ACHN (cell line): ENCODE measurements around the gene WDR31.
"Not testable (repeated sequence)": the region's sequence is repeated elsewhere in the genome, so short reads cannot be mapped to it uniquely, and the experiment has no call there.

Source experiments
- DNase-seq: peaks from one replicate; pipeline ENCODE4 v3.0.0-alpha.2; 2015
- in situ Hi-C: cut with HindIII; loops from 2 replicates; pipeline ENCODE4 v1.10.0; 2017; ENCODE audit warnings: low sequenced_read_pairs, low pct_ligation_motif_present, low pct_unique_long_range_greater_than_20kb

The WDR31 gene

GRCh38 chr9:113370806-113371325, 30.8 kb upstream of the WDR31 start:
- no peak for DNase-seq
- in situ Hi-C loops, result no loop called here

DNA sequence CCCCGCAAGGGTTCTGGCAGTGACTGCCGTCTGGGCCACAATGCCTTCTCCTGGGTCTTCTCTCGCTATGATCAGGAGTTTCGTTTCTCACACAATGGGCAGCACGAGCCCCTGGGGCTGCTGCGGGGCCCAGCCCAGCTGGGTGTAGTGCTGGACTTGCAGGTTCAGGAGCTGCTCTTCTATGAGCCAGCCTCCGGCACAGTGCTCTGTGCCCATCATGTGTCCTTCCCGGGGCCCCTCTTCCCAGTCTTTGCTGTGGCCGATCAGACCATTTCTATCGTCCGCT, 29.7 kb upstream of the WDR31 start:
- DNase-seq, result no peak
- in situ Hi-C loops, result no loop called here

- no peak for DNase-seq
- in situ Hi-C loops, result no loop called here
Measured at GRCh38 chr9:113368982-113369854, 29.1 kb upstream of the WDR31 start.

DNA sequence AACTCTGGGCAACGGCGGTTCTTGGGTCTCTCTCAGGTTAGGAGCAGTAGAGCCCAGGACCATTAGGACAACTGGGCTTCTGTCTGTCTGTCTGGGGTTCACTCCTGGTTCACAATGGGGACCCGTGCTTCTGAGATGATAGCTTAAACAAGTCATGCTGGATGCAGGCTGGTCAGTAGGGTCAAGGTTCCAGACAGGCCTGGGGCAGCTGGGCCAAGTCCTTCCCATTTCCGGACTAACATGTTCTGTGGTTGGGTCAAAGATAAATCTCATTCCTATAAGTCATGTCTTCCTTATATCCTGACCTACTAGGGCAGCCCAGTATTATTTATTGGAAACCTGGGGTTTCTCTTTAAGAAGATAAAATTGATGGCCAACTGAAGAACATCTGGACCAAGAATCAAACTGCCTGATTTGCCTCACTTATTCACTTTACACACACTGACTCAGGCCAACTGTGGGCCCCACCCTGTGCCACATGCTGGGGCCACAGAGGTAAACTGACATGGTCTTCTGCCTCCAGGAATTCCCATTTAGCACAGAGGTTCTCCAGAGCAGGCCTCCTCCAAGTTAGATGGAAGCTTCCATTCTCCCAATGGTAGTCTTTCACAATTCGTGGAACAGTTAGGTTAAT, 28.4 kb upstream of the WDR31 start:
- in situ Hi-C loops, result no loop called here
- DNase-seq, result no peak

DNA sequence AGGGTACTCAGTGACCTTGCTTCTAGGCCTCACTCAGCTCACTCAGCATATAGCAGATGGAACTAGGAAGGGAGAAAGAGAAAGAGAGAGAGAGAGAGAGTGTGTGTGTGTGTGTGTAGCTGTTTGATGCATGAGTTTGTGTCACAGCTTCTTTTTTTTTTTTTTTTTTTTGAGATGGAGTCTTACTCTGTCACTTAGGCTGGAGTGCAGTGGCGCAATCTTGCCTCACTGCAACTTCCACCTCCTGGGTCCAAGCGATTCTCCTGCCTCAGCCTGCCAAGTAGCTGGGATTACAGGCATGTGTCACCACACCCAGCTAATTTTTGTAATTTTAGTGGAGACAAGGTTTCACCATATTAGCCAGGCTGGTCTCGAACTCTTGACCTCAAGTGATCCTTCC, 25.6 kb upstream of the WDR31 start:
- in situ Hi-C loops, DNase-seq: not testable (repeated sequence)

- in situ Hi-C loops, result no loop called here
- DNase-seq, result no peak
Measured at GRCh38 chr9:113364951-113365350, 24.9 kb upstream of the WDR31 start.

- in situ Hi-C loops, result no loop called here
- no peak for DNase-seq
Measured at GRCh38 chr9:113363336-113363735, 23.3 kb upstream of the WDR31 start.

GRCh38 chr9:113361304-113362018, 21.4 kb upstream of the WDR31 start:
- DNase-seq, result no peak
- in situ Hi-C loops, result no loop called here

DNA sequence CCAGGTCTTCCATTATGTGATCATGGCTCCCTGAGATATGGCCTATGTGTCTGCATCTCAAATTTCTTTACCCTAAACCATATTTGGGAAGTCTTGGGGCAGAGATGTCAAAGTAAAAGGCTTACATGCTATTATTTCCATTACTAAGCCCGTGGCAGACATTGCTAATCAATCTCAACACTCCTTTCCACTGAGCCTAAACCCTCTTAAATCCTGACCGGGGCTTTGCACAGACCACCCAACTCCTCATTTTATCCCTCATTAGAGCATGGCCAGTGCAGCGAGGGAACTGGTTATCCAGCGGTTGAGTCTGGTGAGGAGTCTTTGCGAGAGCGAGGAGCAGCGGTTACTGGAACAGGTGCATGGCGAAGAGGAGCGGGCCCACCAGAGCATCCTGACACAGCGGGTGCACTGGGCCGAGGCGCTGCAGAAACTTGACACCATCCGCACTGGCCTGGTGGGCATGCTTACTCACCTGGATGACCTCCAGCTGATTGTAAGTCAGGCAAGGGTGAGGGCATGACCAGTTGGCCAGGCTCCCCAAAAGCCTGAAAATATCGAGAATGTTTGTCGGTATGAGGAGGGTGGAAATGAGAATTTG, 20.3 kb upstream of the WDR31 start:
- in situ Hi-C loops, result no loop called here

DNA sequence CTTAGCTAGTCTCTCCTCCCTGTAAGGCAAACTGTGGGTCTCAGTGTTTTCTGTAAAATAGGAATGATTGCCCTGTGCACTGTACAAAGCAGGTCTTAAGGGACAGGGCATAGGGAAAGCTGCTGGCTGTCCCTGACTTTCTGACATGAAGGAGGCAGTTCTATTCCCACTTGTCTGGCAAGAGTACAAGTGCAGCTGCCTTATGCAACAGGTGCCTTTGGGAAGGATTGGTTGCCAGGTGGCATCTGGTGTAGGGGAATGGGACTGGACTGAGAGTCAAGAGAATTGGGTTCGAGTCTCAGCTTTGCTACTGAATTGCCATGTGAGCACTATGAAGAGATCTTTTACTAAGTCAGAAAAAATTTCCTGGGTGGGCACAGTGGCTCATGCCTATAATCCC, 19.3 kb upstream of the WDR31 start:
- in situ Hi-C loops, result no loop called here

More for the DNA sequence above, 20.3 kb upstream of the WDR31 start:
- DNase-seq, result no peak

DNA sequence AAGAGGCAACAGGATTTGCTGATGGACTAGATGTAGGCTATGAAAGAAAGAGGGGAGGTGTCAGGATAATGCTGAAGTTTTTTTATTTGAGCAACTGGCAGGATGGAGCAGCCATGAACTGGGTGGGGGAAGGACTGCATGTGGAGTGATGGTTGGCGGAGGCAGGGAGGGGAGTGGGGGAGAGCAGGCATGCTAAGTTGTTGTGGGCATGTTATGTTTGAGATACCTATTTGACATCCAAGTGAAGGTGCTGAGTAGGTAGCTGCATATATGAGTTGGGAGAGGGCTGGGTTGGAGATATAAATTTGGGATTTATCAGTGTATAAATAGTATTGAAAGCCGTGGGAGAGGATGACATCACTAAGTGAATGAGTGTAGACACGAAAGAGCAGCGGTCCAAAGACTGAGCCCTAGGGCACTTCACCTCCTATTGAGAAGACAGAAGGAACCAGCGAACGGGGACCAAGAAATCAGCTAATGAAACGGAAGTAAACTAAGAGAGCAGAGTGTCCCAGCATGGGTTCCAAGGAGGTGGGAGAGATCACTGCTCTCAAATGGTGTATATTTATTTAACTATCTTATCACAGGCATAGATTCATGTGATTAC, 16.7 kb upstream of the WDR31 start:
- in situ Hi-C loops, result no loop called here
- DNase-seq, result no peak

More for the DNA sequence above, 19.3 kb upstream of the WDR31 start:
- DNase-seq, result no peak

DNA sequence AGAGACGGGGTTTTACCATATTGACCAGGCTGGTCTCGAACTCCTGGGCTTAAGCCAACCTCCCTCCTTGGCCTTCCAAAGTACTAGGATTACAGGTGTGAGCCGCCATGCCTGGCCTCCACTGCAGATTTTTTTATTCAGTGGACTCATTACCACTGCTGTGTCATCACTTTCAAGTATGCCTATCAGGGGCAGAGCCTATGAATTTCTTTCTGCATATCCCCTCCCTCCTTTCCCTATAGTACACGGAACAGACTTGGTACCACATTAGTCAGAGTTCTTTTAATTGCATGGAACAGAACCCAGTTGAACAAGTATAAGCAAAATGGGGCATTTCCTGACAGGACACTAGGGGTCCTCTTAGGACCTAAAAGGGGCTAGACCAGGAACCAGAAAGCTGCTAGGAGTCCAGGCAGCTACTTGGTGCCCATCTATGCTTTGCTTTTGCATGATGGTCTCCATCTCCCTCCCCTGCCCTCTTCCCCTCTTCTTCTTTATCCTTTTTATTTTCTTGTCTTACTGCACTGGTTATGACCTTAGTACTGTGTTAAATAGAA, 15.0 kb upstream of the WDR31 start:
- in situ Hi-C loops, result no loop called here
- DNase-seq, result peak; percentile 21

- no peak for DNase-seq
Measured at GRCh38 chr9:113352411-113352810, 12.3 kb upstream of the WDR31 start.

GRCh38 chr9:113352006-113352405, 11.9 kb upstream of the WDR31 start:
- in situ Hi-C loops, result no loop called here
- DNase-seq, result no peak

More at GRCh38 chr9:113352411-113352810, 12.3 kb upstream of the WDR31 start:
- in situ Hi-C loops, result no loop called here

DNA sequence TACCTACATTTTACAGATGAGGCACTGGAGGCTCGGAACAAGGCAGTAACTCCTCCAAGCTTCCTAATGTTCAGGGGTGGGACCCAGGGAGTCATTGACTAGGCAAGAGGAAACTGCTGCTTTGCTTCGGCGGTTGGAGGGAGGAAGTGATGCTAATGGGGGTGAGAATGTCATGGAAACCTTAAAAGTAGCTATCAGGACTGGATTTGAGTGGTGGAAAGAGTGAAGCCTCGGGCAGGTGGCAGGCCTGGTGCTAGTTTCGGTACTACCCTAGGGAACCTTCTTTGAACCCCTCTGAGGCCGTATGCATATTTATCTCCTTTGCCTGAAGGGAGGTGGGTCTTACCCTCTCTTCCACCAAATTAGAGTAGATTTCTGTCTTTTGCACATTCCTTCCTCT, 10.9 kb upstream of the WDR31 start:
- DNase-seq, result no peak
- in situ Hi-C loops, result no loop called here

GRCh38 chr9:113350107-113350661, 10.1 kb upstream of the WDR31 start:
- in situ Hi-C loops, result no loop called here

DNA sequence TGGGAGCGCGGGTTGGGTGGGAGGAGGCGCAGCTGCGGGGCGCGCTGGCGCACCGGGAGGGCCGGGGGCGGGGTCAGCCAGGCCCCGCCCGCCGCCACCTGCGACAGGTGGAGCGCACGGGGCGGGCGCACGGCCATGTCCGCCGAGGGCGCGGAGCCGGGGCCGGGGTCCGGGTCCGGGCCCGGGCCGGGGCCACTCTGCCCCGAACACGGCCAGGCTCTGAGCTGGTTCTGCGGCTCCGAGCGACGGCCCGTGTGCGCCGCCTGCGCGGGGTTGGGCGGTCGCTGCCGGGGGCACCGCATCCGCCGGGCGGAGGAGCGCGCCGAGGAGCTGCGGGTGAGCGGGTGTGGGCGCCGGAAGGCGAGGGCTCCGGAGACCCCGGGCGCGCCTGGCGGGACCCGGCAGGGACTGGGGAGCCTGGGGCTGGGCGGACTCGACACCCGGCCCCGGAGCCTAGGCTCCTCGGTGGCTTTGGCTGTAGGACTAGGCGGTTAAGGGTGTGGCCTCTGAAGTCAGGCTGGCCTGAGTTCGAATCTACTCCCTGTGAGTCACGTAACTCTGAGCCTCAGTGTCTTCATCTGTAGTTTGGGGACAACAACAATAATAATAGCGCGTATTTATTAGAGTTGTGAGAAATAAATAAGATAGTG, 9.5 kb upstream of the WDR31 start, which contains the start of gene BSPRY:
TSS of gene BSPRY (plus strand) at position 97 of the 650 bp plus-strand sequence. CDS start at position 136, 39 bp downstream.
- DNase-seq, result no peak

More at GRCh38 chr9:113350107-113350661, 10.1 kb upstream of the WDR31 start:
- no peak for DNase-seq

More for the DNA sequence above, 9.5 kb upstream of the WDR31 start, which contains the start of gene BSPRY:
- in situ Hi-C loops, result no loop called here
